Loucy (cell line): ENCODE results near the gene STX5.

Experiments
- CTCF ChIP-seq: fragments of 200-600 bp; sonication (generic); conservative IDR thresholded peaks from 2 replicates; pipeline ENCODE4 v1.5.1; 2014; ENCODE audit warnings: mild to moderate bottlenecking, antibody characterized with exemption, low read length
- EZH2phosphoT487 ChIP-seq: fragments of 200-600 bp; IDR thresholded peaks from 2 replicates; pipeline ENCODE4 v1.6.1; 2018; ENCODE audit warnings: antibody characterized with exemption, mild to moderate bottlenecking, moderate library complexity, borderline replicate concordance

GRCh38 chr11:62794201-62794775, 37.6 kb downstream of the STX5 start:
- no peak for TF ChIP-seq CTCF
- TF ChIP-seq EZH2phosphoT487, result no peak
